Measurements from ENCODE around the gene VSIG10L2. TPM values are rescaled to one million over a fixed set of nuclear protein-coding genes. Genes with fewer than 3 reads are reported as not detected.

VSIG10L2 gene
- total RNA-seq, 1 donor from 2014 or later = not detected

- Histone ChIP-seq H3K4me3 (ENCODE audit: insufficient read depth, low read depth, low read length) (peak within 1 kb of the TSS; percentile 98), H3K36me3 (ENCODE audit: insufficient read depth, low read length) (peaks cover 8% of the 10 kb centered on the region), H3K79me2 (ENCODE audit: insufficient read depth, low read length) (peaks cover 31% of the 10 kb centered on the region), H4K20me1 (ENCODE audit: insufficient read depth, low read length) (peaks cover 15% of the 10 kb centered on the region), H3K4me1 (ENCODE audit: insufficient read depth, low read length) (peaks cover 9% of the 10 kb centered on the region), H3K27ac (ENCODE audit: low read depth, low read length) (no peak within 1 kb of the TSS), H3K4me2 (ENCODE audit: low read length) (peak within 1 kb of the TSS; percentile 86), H3K9me3 (ENCODE audit: insufficient read depth, low read depth, low read length) (no peaks in the 10 kb centered on the region), H3K9ac (ENCODE audit: low read length) (no peak within 1 kb of the TSS), H2AFZ (ENCODE audit: low read depth, low read length) (no peak within 1 kb of the TSS), H3K27me3 (ENCODE audit: insufficient read depth, low read length) (peaks cover 17% of the 10 kb centered on the region)
- H3K4me1 Mint-ChIP-seq (ENCODE audit: low read depth, unreplicated experiment) = peaks cover 5% of the 10 kb centered on the region
- H3K27ac Mint-ChIP-seq (ENCODE audit: unreplicated experiment) = no peak within 1 kb of the TSS
- TF ChIP-seq EZH2 (IDR thresholded peaks at IDR 0.05; ENCODE audit: insufficient read depth, low read length) = no peak
- TF ChIP-seq CTCF (IDR thresholded peaks at IDR 0.05; ENCODE audit: insufficient read depth, low read depth, low read length) = no peak
- H3K36me3 Mint-ChIP-seq (ENCODE audit: low read depth, unreplicated experiment) = peaks cover 6% of the 10 kb centered on the region
- DNase-seq (ENCODE audit: low read depth) (no peak), FAIRE-seq (no peak)
- peaks cover 20% of the 10 kb centered on the region for H3K27me3 Mint-ChIP-seq (ENCODE audit: low read depth, unreplicated experiment)
- H3K4me3 Mint-ChIP-seq (ENCODE audit: unreplicated experiment) = peak within 1 kb of the TSS; percentile 97
- H3K9me3 Mint-ChIP-seq (ENCODE audit: unreplicated experiment) = peaks cover 3% of the 10 kb centered on the region
Observed at GRCh38 chr11:125903711-125904659, 41.9 kb upstream of the VSIG10L2 start, which contains the start of gene DDX25. DDX25 (plus strand) TSS chr11:125904508; CDS start chr11:125904518, 10 bp downstream.

GRCh38 chr11:125904678-125905077 lies 41.2 kb upstream of the VSIG10L2 start:
- Mint-ChIP-seq H3K27me3 (ENCODE audit: low read depth, unreplicated experiment) (peaks cover 20% of the 10 kb centered on the region), H3K9me3 (ENCODE audit: unreplicated experiment) (peaks cover 3% of the 10 kb centered on the region), H3K27ac (ENCODE audit: unreplicated experiment) (no peak overlapping the region), H3K36me3 (ENCODE audit: low read depth, unreplicated experiment) (peaks cover 2% of the 10 kb centered on the region), H3K4me1 (ENCODE audit: low read depth, unreplicated experiment) (peaks cover 5% of the 10 kb centered on the region), H3K4me3 (ENCODE audit: unreplicated experiment) (peak overlapping the region; percentile 85)
- peaks cover 9% of the 10 kb centered on the region for H3K4me1 ChIP-seq (ENCODE audit: insufficient read depth, low read length)
- no peaks in the 10 kb centered on the region for H3K9me3 ChIP-seq (ENCODE audit: insufficient read depth, low read depth, low read length)
- H3K4me2 ChIP-seq (ENCODE audit: low read length) = peak overlapping the region; percentile 86
- no peak for FAIRE-seq
- peaks cover 8% of the 10 kb centered on the region for H4K20me1 ChIP-seq (ENCODE audit: insufficient read depth, low read length)
- no peak overlapping the region for H3K9ac ChIP-seq (ENCODE audit: low read length)
- peaks cover 20% of the 10 kb centered on the region for H3K27me3 ChIP-seq (ENCODE audit: insufficient read depth, low read length)
- TF ChIP-seq CTCF (IDR thresholded peaks at IDR 0.05; ENCODE audit: insufficient read depth, low read depth, low read length) = no peak
- no peak for TF ChIP-seq EZH2 (IDR thresholded peaks at IDR 0.05; ENCODE audit: insufficient read depth, low read length)
- no peak for DNase-seq (ENCODE audit: low read depth)
- H3K36me3 ChIP-seq (ENCODE audit: insufficient read depth, low read length) = peaks cover 7% of the 10 kb centered on the region
- no peak overlapping the region for H3K4me3 ChIP-seq (ENCODE audit: insufficient read depth, low read depth, low read length)
- H2AFZ ChIP-seq (ENCODE audit: low read depth, low read length) = no peak overlapping the region
- H3K27ac ChIP-seq (ENCODE audit: low read depth, low read length) = no peak overlapping the region
- peaks cover 24% of the 10 kb centered on the region for H3K79me2 ChIP-seq (ENCODE audit: insufficient read depth, low read length)

All from astrocyte (in vitro differentiated cells and primary cell).